HG03521 (cell line): ENCODE results near the gene TASOR2.

Experiments
- ATAC-seq: cut with Tn5 transposase; IDR thresholded peaks from one replicate; pipeline ENCODE4 v1.9.1; 2021; ENCODE audit warnings: mild to moderate bottlenecking, moderate library complexity; ENCODE audit not compliant: unreplicated experiment

Gene TASOR2

GRCh38 chr10:5683065-5683464 is 1.6 kb upstream of the TASOR2 start:
- no peak for ATAC-seq

- peak; percentile 36 for ATAC-seq
Measured at GRCh38 chr10:5684971-5685763, 529 bp downstream of the TASOR2 start.

- no peak for ATAC-seq
Measured at GRCh38 chr10:5685764-5686240, 1.2 kb downstream of the TASOR2 start.

- no peak for ATAC-seq
Measured at GRCh38 chr10:5688587-5688986, 3.9 kb downstream of the TASOR2 start.

DNA sequence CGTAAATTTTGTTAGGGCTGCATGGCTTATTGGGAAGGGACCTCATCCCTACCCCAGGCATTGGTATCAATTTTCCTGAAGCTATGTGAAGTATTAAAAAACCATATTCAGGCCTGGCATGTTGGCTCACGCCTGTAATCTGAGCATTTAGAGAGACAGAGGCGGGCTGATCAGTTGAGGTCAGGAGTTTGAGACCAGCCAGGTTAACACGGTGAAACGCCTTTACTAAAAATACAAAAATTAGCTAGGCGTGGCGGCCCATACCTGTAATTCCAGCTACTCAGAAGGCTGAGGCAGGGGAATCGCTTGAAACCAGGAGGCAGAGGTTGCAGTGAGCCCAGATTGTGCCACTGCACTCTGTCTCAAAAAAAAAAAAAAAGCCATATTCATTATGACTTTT is 7.1 kb downstream of the TASOR2 start:
- ATAC-seq, result no peak

DNA sequence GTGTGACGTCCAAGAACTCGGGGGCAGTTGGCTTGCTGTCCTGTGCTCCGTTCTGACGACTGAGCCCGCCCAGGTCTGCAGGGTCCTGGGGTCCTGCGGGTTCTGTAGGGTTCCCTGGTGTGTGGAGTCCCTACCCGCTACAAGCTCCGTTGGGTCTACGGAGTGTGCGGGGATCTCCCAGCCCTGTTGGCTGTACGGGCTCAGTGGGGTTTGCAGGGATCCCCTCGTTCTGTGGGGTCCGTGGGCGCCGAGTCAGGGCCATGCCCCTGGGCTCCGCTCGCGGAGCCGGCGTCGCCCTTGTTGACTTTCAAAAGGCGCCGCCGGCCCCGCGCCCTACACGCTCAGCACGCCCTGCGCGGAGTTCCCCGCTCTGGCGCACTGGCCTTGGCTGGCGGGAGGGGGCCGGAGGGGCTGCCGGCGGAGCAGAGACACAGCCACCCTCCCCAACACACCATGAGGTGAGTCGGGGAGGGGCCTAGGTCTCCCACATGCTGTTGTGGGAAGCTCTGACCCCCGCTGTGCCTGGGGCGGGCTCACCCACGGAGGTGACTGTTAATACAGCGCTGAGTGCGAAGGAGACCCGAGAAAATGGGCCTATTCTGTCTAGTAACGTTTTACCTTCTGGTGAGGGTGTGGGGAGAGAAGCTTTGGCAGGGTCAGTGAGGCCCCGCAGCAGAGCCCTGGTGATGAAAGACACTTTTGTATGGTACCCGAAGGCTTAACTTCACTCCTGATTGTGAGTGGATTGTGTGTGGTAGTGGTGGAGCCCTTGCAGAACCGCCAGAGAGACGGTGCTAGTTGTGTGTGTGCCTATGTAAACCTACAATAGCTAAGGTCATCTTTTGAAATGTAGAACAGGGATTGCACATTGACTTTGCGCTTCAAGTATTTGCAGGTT is 8.1 kb downstream of the TASOR2 start:
- peak; percentile 70 for ATAC-seq

- ATAC-seq, result no peak
Measured at GRCh38 chr10:5694573-5694972, 9.9 kb downstream of the TASOR2 start.

DNA sequence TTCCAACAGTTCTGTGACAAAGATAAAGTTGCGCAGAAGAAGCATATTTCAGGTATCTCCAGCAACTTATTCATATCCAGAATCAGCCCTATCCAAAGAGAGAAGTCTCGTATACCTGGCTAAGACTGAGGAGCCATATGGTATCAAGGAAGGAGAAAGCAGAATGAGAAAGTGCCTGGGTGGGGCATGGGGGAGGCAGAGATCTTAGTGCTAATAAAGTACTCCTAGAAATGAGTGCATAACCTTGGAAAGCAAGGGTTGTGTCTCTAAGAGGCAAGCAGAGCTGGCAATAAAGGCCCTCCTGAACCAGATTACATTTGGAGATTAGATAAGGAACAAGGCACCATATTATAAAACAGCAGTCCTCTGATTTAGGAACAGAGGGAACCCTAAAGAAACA is 12.7 kb downstream of the TASOR2 start:
- ATAC-seq, result no peak

GRCh38 chr10:5698062-5698461 is 13.4 kb downstream of the TASOR2 start:
- ATAC-seq, result no peak

DNA sequence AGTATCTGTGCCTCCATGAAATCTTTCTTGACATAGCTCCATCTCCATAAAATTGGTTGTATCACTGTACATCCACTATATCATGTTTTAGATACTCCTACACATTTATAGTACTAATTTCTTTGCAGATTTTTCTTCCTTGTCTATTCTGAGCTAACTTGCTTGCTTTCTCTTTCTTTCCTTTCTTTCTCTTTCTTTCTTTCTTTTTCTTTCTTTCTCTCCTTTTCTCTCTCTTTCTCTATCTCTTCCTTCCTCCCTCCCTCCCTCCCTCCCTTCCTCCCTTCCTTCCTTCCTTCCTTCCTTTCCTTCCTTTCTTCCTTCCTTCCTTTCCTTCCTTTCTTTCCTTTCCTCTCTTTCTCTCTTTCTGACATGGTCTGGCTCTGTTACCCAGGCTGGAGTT is 23.7 kb downstream of the TASOR2 start:
- ATAC-seq, result no peak

DNA sequence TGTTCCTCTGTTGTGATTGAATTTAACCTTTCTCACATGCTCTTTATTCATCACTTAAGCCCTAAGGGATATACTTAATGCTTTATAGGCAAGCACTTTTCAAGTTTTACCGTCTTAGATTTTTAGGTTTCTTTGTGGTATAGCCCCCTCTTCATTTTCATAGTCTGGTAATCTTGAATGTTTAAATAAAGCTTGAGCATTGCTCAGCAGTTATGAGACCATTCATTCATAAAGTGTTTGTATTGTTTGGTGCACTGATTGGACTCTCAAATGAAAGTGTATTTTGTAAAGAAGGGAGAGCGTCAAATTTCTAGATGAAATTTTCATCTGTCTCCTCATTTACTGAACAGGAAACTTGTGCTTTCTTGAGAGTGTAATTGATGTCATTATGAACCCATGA is 25.2 kb downstream of the TASOR2 start:
- ATAC-seq, result no peak

GRCh38 chr10:5710859-5711258 is 26.2 kb downstream of the TASOR2 start:
- no peak for ATAC-seq

DNA sequence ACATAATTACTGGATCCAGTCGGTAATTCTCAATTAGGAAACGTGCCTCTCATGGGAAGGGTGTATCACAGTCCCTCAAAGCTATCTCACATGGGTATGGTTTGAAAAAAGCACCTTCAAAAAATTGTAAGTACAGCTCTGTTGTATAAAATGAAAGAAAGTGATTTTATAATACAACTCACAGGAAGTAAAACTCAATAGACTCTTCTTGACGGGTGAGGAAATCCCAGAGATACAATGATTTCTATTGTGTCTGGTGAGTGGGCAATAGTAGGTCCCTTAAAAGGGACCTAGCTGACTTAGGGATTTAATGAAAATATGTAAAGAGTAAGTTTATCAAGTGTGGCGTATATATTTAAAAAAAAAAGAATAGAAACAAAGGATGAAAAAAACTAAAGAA is 27.0 kb downstream of the TASOR2 start:
- no peak for ATAC-seq

DNA sequence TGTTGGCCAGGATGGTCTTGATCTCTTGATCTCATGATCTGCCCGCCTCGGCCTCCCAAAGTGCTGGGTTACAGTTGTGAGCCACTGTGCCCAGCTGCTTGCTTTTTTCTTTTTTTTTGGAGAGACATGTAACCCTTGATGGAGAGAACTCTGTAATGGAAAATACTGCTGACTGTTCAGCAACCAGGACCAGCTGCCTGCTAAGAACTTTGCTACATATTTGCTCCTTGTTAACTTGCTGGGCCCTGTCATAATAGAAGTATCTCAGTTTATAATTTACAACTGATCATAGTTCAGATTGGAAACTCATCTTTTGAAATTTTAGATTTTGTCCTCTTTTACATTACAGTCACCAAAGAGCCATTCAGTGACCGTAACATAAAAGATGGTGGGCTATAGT is 34.9 kb downstream of the TASOR2 start:
- ATAC-seq, result no peak

DNA sequence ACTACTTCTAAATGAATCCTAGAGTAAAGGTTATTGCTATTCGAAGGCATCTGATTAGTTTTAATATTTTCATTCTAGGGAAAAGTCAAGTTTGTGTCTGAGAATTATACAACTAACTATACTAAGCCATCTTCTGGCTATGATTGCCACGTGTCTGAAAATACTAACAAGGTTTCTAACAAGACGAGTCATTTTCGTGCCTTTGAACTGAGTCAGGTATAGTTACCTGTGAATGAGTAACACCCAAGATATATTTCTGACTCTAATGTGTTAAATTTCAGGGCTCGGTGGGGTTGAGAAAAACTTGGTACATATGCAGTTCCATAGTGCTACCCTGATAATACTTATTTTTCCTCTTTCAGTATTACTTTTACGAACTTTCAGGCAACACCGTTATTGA is 35.5 kb downstream of the TASOR2 start:
- ATAC-seq, result no peak

- ATAC-seq, result no peak
Measured at GRCh38 chr10:5723692-5724091, 39.1 kb downstream of the TASOR2 start.

DNA sequence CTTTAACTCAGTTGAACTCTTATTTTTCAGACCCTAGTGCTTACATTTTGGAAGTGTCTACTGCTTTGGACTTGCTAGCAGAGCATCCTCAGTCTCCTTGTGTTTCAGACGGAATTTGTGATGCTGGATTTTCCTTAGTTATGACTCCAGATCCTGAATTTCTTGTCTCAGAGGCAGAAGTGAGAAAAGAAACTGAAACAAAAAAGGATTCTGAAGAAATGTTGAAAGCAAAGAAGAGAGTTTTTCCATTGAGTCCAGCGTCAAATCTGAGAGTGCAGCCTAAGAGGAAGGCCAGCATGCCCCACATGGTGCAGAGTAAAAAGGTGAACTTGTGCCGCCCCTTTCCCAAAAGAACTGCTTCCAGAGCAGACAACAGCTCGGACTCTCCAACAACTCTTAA is 46.1 kb downstream of the TASOR2 start:
- ATAC-seq, result no peak

DNA sequence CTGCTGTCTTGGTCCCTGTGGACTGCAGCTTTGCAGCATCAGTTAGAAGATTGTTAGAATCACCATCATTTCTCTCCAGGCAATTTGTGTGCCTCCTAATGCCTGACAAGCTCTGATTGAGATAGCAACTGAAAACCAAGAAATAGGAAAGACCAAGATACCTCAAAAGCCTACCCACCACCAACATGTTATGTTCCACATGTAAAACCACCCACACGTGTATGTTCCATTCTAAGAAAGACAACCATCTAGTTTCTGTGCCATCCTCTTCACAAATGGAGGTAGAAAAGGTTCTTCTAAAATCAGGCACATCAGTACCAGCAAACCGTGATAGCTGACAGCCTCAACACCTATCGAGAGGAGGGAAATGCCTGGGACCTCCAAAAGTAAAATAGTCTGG is 46.9 kb downstream of the TASOR2 start:
- ATAC-seq, result no peak

DNA sequence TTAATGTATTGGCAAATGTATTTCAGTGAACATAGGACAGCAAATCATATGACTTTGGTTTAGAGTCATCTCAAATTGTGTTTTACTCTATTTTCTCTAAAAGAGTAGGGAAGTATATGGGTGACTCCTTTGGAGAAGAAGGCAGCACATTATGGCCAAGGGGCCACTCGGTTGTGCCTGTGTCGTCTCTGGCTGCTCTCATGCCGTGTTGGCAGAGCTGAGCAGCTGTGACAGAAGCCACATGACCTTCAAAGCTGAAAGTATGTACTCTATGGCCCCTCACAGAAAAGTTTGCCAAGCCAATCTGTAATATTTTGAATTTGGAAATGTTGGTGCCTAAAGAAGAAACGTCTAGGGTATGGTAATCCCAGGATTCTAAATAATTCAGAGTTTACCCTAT is 47.5 kb downstream of the TASOR2 start:
- no peak for ATAC-seq
